Spleen (tissue), 3 donors: ENCODE measurements around the gene YIPF4.

Experiments
- POLR2A ChIP-seq, 3 donors: fragments of 450-650 bp; IDR thresholded peaks; one replicate each; pipeline ENCODE4 v1.5.1; 2017; ENCODE audit warnings: antibody characterized with exemption in 3 of 3, mild to moderate bottlenecking in 1 of 3
- POLR2AphosphoS5 ChIP-seq, 3 donors: sonication (generic); formaldehyde crosslinking; IDR thresholded peaks; one replicate each; pipeline ENCODE4 v1.5.1; 2017; ENCODE audit warnings: antibody characterized with exemption in 3 of 3

GRCh38 chr2:32291746-32292145 lies 14.0 kb downstream of the YIPF4 start:
- TF ChIP-seq POLR2AphosphoS5 (IDR thresholded peaks at IDR 0.05) (no peak), POLR2A (IDR thresholded peaks at IDR 0.05) (no peak)
